ENCODE results near the gene PNPLA8.
A peak's percentile ranks its signal among the peaks of the same experiment; 100 is the strongest.

Gene PNPLA8

GRCh38 chr7:108498481-108498880 is 27.5 kb downstream of the PNPLA8 start:
- no peak for TF ChIP-seq CTCF (IDR thresholded peaks at IDR 0.05; ENCODE audit: low read depth, low read length)

GRCh38 chr7:108497082-108497725 is 28.7 kb downstream of the PNPLA8 start:
- H3K4me3 ChIP-seq (ENCODE audit: low read depth, low read length), result no peak overlapping the region
- H3K9me3 ChIP-seq, result no peaks in the 10 kb centered on the region
- no peaks in the 10 kb centered on the region; the same call in 1 of the 2 replicates for H3K4me1 ChIP-seq
- H3K27me3 ChIP-seq, result no peaks in the 10 kb centered on the region
- TF ChIP-seq CTCF (IDR thresholded peaks at IDR 0.05; ENCODE audit: low read depth, low read length), result peak; percentile 87
- DNase-seq, result peak; percentile 57
- no peaks in the 10 kb centered on the region; the same call in 1 of the 2 replicates for H3K36me3 ChIP-seq

More at GRCh38 chr7:108498481-108498880, 27.5 kb downstream of the PNPLA8 start:
- Histone ChIP-seq H3K36me3 (no peaks in the 10 kb centered on the region; the same call in 1 of the 2 replicates), H3K27me3 (no peaks in the 10 kb centered on the region), H3K4me1 (no peaks in the 10 kb centered on the region; the same call in 1 of the 2 replicates), H3K4me3 (ENCODE audit: low read depth, low read length) (no peak overlapping the region), H3K9me3 (no peaks in the 10 kb centered on the region)
- DNase-seq, result no peak

GRCh38 chr7:108492742-108493141 is 33.2 kb downstream of the PNPLA8 start:
- no peak for DNase-seq
- Histone ChIP-seq H3K36me3 (no peaks in the 10 kb centered on the region; the same call in 1 of the 2 replicates), H3K4me3 (ENCODE audit: low read depth, low read length) (no peak overlapping the region), H3K27me3 (no peaks in the 10 kb centered on the region), H3K4me1 (no peaks in the 10 kb centered on the region; the same call in 1 of the 2 replicates), H3K9me3 (no peaks in the 10 kb centered on the region)
- TF ChIP-seq CTCF (IDR thresholded peaks at IDR 0.05; ENCODE audit: low read depth, low read length), result no peak

- Histone ChIP-seq H3K9me3 (no peaks in the 10 kb centered on the region), H3K4me3 (ENCODE audit: low read depth, low read length) (no peak overlapping the region), H3K4me1 (no peaks in the 10 kb centered on the region), H3K27me3 (no peaks in the 10 kb centered on the region), H3K36me3 (no peaks in the 10 kb centered on the region)
- no peak for DNase-seq
- no peak; the same call in 1 of the 2 replicates for TF ChIP-seq CTCF (IDR thresholded peaks at IDR 0.05; ENCODE audit: low read depth, low read length)
Measured at GRCh38 chr7:108488768-108489538, 37.0 kb downstream of the PNPLA8 start.

GRCh38 chr7:108487646-108488045 is 38.3 kb downstream of the PNPLA8 start:
- DNase-seq, result no peak
- no peak for TF ChIP-seq CTCF (IDR thresholded peaks at IDR 0.05; ENCODE audit: low read depth, low read length)
- no peaks in the 10 kb centered on the region for H3K27me3 ChIP-seq

More at GRCh38 chr7:108487646-108488045, 38.3 kb downstream of the PNPLA8 start:
- H3K4me1 ChIP-seq, result no peaks in the 10 kb centered on the region
- H3K4me3 ChIP-seq (ENCODE audit: low read depth, low read length), result no peak overlapping the region
- H3K9me3 ChIP-seq, result no peaks in the 10 kb centered on the region
- H3K36me3 ChIP-seq, result no peaks in the 10 kb centered on the region; the same call in 1 of the 2 replicates

Data from BE2C (cell line).